Germinal center (tissue), 1 donor: ENCODE data around the gene METTL26.

Experiments
- DNase-seq: peaks from one replicate; pipeline ENCODE4 v3.0.0; 2012; ENCODE audit warnings: mixed read lengths, low spot score

The METTL26 gene

GRCh38 chr16:638034-638543, 2.0 kb upstream of the METTL26 start:
- DNase-seq: no peak

GRCh38 chr16:637081-638018, 1.2 kb upstream of the METTL26 start:
- DNase-seq: peak; percentile 100

GRCh38 chr16:635573-636205, 416 bp downstream of the METTL26 start:
- no peak for DNase-seq

GRCh38 chr16:634996-635395, 1.1 kb downstream of the METTL26 start:
- DNase-seq: no peak

- DNase-seq: no peak
Measured at GRCh38 chr16:634051-634670, 1.9 kb downstream of the METTL26 start.

GRCh38 chr16:633336-634050, 2.6 kb downstream of the METTL26 start:
- DNase-seq: no peak

DNA sequence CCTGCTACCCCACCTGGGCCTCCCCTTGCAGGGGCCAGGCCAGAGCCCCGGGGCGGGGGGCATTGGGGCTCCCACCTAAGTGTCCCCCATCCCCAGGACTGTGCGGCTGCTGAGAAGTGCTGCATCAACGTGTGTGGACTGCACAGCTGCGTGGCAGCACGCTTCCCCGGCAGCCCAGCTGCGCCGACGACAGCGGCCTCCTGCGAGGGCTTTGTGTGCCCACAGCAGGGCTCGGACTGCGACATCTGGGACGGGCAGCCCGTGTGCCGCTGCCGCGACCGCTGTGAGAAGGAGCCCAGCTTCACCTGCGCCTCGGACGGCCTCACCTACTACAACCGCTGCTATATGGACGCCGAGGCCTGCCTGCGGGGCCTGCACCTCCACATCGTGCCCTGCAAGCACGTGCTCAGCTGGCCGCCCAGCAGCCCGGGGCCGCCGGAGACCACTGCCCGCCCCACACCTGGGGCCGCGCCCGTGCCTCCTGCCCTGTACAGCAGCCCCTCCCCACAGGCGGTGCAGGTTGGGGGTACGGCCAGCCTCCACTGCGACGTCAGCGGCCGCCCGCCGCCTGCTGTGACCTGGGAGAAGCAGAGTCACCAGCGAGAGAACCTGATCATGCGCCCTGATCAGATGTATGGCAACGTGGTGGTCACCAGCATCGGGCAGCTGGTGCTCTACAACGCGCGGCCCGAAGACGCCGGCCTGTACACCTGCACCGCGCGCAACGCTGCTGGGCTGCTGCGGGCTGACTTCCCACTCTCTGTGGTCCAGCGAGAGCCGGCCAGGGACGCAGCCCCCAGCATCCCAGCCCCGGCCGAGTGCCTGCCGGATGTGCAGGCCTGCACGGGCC, 3.4 kb downstream of the METTL26 start:
- DNase-seq: no peak

DNA sequence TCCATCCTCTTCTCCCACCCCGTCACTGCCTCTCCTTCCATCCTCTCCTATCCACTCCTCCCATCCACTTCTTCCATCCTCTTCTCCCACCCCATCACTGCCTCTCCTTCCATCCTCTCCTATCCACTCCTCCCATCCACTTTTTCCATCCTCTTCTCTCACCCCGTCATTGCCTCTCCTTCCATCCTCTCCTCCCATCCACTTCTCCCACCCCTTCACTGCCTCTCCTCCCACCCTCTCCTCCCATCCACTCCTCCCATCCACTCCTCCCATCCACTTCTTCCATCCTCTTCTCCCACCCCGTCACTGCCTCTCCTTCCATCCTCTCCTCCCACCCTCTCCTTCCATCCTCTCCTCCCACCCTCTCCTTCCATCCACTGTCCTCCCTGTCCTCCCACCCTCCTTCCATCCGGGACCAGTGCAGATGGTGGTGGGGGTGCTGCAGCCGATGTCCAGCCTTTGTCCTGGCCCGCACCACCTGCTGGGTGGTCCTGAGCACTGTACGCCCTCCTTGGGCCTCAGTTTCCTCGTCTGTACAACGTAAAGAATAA, 4.2 kb downstream of the METTL26 start:
- no peak for DNase-seq

DNA sequence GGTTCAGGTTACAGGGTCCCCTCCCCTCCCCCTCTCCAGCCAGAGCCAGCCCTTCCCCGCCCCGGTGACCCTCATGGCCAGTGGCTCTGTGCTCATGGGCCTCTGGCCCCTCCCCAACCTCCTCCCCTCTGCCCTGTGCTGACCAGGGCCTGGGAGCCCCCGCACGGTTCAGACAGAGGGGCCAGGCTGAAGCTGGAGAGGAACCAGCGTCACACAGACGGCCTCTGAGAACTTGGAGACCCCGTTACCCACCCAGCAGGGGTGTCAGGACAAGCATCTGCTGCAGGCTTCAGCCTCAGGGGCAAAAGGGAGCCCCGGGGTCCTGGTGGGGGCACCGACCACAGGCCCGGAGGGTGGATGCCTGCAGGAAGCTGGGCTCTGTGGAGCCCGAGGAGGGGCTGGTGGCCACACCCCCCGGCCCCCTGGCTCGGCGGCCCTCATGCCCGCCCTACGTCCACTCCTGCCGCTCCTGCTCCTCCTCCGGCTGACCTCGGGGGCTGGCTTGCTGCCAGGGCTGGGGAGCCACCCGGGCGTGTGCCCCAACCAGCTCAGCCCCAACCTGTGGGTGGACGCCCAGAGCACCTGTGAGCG, 5.2 kb downstream of the METTL26 start, which contains the start of gene WFIKKN1:
Gene WFIKKN1 (plus strand): TSS at position 171 of the 591 bp plus-strand sequence. CDS start 269 bp downstream, at position 440.
- no peak for DNase-seq

GRCh38 chr16:630249-630814, 5.8 kb downstream of the METTL26 start:
- DNase-seq: no peak

DNA sequence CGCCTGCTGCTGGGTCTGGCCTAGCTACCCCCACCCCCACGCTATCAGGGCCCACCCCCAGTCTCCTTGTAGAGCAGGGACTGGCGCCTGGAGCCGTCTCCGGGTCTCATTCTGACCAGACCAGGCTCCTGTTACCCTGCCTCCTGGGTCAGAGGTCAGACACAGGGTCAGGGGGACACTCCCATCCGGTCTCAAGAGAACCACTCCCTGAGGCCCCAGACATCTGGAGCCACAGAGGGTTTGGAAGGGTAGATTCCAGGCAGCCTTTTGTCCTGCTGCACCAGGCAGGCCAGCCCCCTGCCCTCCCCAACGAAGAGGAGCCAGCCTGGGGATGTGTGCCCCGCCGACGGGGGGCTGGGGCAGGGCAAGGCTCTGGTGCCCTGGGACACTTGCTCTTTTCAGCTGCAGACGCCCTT, 6.3 kb downstream of the METTL26 start:
- no peak for DNase-seq

GRCh38 chr16:629185-629832, 6.8 kb downstream of the METTL26 start:
- no peak for DNase-seq

DNA sequence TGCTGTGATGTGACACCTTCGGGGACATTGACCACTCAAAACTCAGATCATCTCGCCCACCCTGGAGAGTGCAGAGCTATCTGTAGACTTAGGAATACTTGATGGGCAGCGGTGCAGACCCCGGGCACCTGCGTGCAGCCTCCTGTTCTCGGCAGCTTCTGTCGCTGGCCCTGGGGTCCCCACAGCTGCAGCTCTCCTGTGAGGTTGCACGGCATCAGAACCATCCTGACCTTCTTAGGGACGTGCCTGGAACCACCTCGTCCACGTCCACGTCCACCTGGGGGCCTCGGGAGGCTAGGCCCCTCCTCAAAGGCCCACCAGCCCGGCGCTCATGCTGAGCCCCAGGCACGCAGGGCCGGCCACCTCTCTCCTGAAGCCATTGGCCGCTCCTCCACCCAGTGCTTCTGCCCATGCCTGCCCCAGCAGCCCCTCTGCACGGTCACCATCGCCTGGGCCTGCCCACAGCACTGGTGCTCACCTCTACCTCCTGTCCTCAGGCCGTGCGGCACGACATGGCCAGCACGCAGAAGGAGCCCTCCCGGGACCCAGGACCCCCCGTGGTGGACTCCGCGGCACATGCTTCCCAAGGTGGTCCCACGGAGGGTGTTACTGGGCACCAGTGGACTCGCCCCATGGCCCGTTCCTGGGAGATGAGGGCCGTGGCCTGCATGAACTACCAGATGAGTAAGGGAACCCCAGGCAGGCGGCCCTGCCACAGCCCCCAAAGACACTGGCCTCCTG, 7.6 kb downstream of the METTL26 start:
- DNase-seq: no peak

GRCh38 chr16:627454-628239, 8.5 kb downstream of the METTL26 start:
- DNase-seq: no peak

DNA sequence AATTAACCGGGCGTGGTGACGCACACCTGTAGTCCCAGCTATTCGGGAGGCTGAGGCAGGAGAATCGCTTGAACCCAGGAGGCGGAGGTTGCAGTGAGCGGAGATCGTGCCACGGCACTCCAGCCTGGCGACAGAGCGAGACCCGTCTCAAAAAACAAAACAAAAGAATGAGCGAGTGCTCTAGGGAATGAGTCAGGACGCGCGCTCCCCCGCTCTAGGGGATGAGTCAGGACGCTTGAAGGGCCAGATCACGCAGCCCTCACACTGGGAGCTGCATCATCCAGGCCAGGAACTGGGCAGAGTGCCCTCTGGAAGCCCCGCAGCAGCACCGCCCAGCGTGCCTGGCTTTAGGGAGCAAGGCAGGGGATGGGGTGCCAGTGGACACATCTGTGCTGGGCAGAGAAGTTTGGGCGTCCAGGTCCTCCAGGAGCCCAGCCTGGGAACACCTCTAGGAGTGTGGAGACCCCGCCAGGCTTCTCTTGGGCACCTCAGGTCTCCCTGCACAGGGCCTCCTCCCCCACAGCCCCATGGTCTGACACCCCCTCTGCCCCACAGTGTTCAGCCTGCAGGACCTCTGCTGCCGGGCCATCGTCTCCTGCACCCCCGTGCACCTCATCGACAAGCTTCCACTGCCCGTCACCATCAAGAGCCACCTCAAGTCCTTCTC, 9.2 kb downstream of the METTL26 start:
- DNase-seq: no peak

DNA sequence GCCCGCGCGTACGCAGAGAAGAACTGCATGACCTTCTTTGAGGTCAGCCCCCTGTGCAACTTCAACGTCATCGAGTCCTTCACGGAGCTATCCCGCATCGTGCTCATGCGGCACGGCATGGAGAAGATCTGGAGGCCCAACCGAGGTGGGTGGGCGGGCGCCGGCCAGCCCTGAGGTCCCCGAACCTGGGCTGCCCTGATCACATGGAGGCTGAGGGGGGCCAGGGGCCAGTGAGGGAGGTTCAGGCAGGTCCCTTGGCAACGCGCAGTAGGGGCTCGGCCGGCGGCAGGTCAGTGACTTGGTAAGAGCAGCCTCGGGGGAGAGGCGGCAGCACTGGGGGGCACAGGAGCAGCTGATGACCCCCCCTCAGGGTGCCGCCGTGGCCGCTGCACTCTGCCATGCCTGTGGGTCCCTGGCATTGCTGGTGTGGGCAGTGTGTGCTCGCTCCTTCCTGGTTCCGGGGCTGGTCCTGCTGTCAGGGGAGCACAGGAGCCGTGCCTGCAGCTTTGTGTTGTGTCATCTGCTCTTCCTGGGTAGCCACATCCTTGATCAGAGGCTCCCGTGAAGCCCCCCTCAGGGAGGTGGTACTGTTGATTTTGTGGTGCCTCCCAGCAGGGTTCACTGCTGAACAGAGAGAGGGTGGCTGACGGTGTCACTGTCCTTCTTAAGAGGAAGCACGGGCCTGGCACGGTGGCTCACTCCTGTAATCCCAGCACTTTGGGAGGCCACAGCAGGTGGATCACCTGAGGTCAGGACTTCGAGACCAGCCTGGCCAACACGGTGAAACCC, 9.9 kb downstream of the METTL26 start:
- DNase-seq: no peak
